ENCODE data around the gene SGSH. TPM values are rescaled to one million over a fixed set of nuclear protein-coding genes. Genes with fewer than 3 reads are reported as not detected.

The SGSH gene
- total RNA-seq, 1 donor from 2014 or later: 43.9 TPM

DNA sequence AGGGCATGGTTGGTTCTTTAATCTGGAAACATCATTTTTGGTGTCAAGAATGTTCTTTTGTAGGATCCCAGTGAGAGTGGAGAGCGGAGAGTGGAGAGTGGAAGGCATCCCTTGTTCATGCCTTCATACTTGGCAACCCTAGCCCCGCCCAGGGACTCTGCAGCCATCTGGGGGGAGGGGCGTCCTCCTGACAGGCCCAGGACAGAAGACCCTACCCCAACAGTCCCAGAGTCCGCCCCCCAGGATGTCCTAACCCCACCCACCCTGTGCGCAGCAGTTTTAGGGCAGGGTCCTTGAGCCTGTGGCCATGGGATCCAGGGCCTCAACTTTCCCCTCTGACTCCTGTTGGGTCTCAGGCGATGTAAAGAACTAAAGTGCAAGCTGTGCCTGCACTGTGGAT lies 4.5 kb upstream of the SGSH start:
- no peak overlapping the region for H3K4me3 Mint-ChIP-seq (ENCODE audit: low read depth)
- DNase-seq (ENCODE audit: low spot score, unreplicated experiment): no peak
- no peaks in the 10 kb centered on the region for H3K9me3 Mint-ChIP-seq (ENCODE audit: low read depth)
- no peaks in the 10 kb centered on the region for H3K27me3 Mint-ChIP-seq
- peaks cover 7% of the 10 kb centered on the region for H3K36me3 Mint-ChIP-seq (ENCODE audit: insufficient read depth)
- TF ChIP-seq, protein P1, sequence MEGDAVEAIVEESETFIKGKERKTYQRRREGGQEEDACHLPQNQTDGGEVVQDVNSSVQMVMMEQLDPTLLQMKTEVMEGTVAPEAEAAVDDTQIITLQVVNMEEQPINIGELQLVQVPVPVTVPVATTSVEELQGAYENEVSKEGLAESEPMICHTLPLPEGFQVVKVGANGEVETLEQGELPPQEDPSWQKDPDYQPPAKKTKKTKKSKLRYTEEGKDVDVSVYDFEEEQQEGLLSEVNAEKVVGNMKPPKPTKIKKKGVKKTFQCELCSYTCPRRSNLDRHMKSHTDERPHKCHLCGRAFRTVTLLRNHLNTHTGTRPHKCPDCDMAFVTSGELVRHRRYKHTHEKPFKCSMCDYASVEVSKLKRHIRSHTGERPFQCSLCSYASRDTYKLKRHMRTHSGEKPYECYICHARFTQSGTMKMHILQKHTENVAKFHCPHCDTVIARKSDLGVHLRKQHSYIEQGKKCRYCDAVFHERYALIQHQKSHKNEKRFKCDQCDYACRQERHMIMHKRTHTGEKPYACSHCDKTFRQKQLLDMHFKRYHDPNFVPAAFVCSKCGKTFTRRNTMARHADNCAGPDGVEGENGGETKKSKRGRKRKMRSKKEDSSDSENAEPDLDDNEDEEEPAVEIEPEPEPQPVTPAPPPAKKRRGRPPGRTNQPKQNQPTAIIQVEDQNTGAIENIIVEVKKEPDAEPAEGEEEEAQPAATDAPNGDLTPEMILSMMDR (IDR thresholded peaks at IDR 0.05; ENCODE audit: unreplicated experiment): no peak
- H3K4me1 Mint-ChIP-seq (ENCODE audit: low read depth): peaks cover 5% of the 10 kb centered on the region
- no peak overlapping the region for H3K27ac Mint-ChIP-seq

DNA sequence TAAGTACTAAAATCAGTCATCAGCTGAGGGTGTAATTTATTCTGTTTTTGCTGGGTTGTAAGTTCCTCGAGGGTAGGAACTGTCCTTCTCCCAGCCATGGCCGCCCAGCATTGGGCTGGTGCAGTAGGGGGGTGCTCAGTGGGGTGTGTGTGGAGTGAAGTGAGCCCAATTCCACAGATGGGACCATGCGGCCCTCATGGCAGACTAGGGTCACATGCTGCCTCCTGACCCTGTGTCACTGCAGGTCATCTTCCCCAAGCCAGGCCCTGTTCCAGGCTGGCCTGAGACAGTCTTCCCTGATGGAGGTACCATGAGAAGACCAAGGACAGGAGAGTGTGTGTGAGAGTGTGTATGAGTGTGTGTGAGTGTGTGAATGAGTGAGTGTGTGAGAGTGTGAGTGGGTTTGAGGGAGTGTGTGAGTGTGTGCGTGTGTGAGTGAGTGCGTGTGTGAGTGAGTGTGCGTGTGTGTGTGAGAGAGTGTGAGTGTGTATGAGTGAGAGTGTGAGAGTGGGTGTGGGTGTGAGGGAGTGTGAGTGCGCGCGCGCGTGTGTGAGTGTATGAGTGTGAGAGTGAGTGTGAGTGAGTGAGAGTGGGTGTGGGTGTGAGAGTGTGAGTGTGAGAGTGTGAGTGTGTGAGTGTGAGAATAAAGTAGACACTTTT lies 3.8 kb upstream of the SGSH start:
- Mint-ChIP-seq H3K4me3 (ENCODE audit: low read depth) (no peak overlapping the region), H3K27me3 (no peaks in the 10 kb centered on the region), H3K9me3 (ENCODE audit: low read depth) (no peaks in the 10 kb centered on the region), H3K27ac (no peak overlapping the region), H3K4me1 (ENCODE audit: low read depth) (peaks cover 8% of the 10 kb centered on the region), H3K36me3 (ENCODE audit: insufficient read depth) (peaks cover 7% of the 10 kb centered on the region)
- TF ChIP-seq, protein P1 (IDR thresholded peaks at IDR 0.05; ENCODE audit: unreplicated experiment): no peak
- DNase-seq (ENCODE audit: low spot score, unreplicated experiment): no peak

DNA sequence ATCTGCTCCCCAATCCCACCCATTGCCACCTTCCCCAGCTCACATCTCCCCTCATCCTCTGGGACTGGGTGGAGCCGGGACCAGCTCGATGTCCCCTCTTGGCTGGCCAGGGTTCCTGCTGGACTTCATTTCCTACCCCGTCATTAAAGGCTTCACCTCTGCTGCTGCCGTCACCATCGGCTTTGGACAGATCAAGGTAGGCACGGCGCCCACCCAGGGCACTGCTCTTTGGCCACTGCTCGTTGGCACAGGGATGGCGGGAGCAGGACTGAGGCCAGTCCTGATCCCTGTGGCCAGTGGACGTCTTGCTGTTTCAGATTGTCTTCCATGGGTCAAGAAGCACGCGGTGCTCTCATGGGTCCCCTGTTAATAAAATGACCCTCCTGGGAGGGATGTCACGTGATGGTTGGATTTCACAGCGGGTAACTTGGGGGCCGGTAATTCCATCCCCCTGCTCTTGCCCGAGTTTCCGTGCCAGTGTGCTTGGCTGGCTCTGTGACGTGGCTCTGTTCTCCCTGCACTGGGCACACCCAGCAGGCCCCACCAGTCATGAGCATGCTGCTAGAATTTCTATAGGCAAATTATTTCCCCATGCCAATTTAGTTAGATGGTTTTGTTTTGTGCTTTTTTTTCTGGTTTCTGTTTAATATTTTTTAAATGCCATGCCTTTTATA lies 3.1 kb upstream of the SGSH start:
- TF ChIP-seq, protein P1 (IDR thresholded peaks at IDR 0.05; ENCODE audit: unreplicated experiment): no peak
- Mint-ChIP-seq H3K27me3 (no peaks in the 10 kb centered on the region), H3K4me3 (ENCODE audit: low read depth) (peak overlapping the region; percentile 52), H3K27ac (no peak overlapping the region), H3K36me3 (ENCODE audit: insufficient read depth) (peaks cover 6% of the 10 kb centered on the region), H3K9me3 (ENCODE audit: low read depth) (no peaks in the 10 kb centered on the region), H3K4me1 (ENCODE audit: low read depth) (peaks cover 8% of the 10 kb centered on the region)
- no peak for DNase-seq (ENCODE audit: low spot score, unreplicated experiment)

DNA sequence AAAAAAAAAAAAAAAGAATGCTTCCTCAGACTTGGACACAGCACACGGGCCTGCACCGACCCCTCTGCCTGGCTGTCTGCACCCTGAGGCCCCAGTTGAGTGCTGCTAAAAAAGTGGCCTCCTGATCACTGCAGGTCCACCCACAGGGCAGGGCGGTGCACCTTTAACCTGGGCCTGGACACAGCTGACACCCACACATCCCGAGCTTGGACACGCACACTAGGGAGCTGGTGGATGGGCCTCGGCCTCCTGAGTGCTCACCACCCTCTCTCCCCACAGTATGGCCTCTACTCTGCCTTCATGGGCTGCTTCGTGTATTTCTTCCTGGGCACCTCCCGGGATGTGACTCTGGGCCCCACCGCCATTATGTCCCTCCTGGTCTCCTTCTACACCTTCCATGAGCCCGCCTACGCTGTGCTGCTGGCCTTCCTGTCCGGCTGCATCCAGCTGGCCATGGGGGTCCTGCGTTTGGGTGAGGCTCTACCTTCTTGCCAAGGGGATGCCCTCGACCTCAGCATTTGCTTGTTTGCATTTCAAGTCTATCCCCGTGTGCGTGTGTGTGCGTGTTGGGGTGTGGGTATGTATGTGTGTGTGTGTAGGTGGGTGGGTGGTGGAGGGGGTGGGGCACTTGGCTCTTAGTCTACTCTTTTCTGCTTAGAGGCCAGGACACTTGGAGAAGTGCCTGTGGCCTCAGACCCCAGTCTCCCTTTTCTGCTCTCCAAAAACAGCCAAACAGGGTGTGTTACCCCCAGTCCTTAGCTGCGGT lies 2.4 kb upstream of the SGSH start:
- Mint-ChIP-seq H3K27ac (no peak overlapping the region), H3K4me3 (ENCODE audit: low read depth) (peak overlapping the region; percentile 52), H3K36me3 (ENCODE audit: insufficient read depth) (peaks cover 6% of the 10 kb centered on the region), H3K27me3 (no peaks in the 10 kb centered on the region), H3K9me3 (ENCODE audit: low read depth) (no peaks in the 10 kb centered on the region), H3K4me1 (ENCODE audit: low read depth) (peaks cover 8% of the 10 kb centered on the region)
- TF ChIP-seq, protein P1 (IDR thresholded peaks at IDR 0.05; ENCODE audit: unreplicated experiment): no peak
- no peak for DNase-seq (ENCODE audit: low spot score, unreplicated experiment)

DNA sequence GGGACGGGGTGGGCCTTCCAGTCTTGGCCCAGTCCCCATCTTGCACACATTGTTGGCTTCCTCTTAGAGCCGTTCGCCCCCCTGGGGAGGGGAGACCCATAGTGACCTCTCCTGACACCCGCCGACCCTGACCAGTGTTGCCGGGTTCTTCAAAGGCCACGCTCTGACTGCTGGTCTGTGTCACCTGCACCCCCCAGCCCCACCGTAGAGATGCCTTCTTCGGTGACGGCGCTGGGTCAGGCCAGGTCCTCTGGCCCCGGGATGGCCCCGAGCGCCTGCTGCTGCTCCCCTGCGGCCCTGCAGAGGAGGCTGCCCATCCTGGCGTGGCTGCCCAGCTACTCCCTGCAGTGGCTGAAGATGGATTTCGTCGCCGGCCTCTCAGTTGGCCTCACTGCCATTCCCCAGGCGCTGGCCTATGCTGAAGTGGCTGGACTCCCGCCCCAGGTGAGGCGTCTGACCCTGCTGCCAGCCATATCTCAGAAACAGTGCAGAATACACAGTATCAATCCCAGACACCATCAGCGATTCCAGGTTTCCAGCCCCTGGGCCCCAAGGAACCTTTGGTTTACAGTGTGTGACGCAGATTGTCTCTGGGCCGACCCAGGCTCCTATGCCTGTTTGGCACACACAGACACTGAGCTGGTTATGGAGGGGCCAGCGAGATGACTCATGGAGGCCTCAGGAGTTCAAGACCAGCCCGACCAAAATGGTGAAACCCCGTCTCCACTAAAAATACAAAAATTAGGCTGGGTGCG lies 1.4 kb upstream of the SGSH start:
- Mint-ChIP-seq H3K9me3 (ENCODE audit: low read depth) (no peaks in the 10 kb centered on the region), H3K4me1 (ENCODE audit: low read depth) (peaks cover 8% of the 10 kb centered on the region), H3K27me3 (no peaks in the 10 kb centered on the region), H3K36me3 (ENCODE audit: insufficient read depth) (peaks cover 7% of the 10 kb centered on the region), H3K4me3 (ENCODE audit: low read depth) (peak overlapping the region; percentile 84), H3K27ac (peak overlapping the region; percentile 24)
- DNase-seq (ENCODE audit: low spot score, unreplicated experiment): no peak
- TF ChIP-seq, protein P1 (IDR thresholded peaks at IDR 0.05; ENCODE audit: unreplicated experiment): no peak

Data from progenitor cell of endocrine pancreas (in vitro differentiated cells).